ENCODE data around the gene ADAMTS8. TPM values are rescaled to one million over a fixed set of nuclear protein-coding genes. Genes with fewer than 3 reads are reported as not detected.

The ADAMTS8 gene, protein sequence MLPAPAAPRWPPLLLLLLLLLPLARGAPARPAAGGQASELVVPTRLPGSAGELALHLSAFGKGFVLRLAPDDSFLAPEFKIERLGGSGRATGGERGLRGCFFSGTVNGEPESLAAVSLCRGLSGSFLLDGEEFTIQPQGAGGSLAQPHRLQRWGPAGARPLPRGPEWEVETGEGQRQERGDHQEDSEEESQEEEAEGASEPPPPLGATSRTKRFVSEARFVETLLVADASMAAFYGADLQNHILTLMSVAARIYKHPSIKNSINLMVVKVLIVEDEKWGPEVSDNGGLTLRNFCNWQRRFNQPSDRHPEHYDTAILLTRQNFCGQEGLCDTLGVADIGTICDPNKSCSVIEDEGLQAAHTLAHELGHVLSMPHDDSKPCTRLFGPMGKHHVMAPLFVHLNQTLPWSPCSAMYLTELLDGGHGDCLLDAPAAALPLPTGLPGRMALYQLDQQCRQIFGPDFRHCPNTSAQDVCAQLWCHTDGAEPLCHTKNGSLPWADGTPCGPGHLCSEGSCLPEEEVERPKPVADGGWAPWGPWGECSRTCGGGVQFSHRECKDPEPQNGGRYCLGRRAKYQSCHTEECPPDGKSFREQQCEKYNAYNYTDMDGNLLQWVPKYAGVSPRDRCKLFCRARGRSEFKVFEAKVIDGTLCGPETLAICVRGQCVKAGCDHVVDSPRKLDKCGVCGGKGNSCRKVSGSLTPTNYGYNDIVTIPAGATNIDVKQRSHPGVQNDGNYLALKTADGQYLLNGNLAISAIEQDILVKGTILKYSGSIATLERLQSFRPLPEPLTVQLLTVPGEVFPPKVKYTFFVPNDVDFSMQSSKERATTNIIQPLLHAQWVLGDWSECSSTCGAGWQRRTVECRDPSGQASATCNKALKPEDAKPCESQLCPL
- total RNA-seq: not detected in 2 replicates

GRCh38 chr11:130428316-130429119 is at the start of gene ADAMTS8:
TSS of gene ADAMTS8 (minus strand) at chr11:130428609. CDS start at chr11:130428286, 323 bp downstream.
- no peak for DNase-seq (ENCODE audit: low read depth, low spot score)

DNA sequence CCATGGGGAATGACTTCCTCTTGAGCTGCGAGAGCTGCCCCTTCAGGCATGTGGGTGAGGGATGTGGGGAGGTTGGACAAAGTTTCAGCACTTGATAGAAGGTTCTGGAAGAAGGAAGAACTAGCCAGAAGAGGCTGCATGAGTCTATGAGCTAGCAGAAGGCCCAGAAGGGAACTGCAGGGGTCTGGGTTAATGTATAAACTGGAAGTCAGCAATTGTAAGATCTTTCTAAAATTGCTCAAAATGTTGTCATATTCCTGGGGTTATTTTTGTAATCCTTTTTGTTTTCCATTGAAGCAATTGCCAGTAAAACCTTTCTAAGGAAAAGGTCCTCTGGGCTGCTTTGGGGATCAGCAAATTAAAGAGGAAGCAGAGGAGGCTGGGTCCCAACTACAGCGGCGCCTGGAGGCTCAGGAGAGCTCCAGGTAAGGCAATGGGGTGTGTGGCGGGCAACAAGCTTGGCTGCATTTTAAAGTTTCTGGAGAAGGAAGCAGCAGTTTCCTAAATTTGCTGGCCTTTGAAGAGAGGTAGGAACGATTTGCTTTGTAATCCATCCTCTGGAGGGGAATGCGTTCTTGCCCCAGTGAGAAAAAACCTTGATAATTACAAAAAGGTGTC is 49.3 kb upstream of the ADAMTS8 start:
- no peak for DNase-seq (ENCODE audit: low read depth, low spot score)

GRCh38 chr11:130476922-130477491 is 48.6 kb upstream of the ADAMTS8 start:
- no peak for DNase-seq (ENCODE audit: low read depth, low spot score)

DNA sequence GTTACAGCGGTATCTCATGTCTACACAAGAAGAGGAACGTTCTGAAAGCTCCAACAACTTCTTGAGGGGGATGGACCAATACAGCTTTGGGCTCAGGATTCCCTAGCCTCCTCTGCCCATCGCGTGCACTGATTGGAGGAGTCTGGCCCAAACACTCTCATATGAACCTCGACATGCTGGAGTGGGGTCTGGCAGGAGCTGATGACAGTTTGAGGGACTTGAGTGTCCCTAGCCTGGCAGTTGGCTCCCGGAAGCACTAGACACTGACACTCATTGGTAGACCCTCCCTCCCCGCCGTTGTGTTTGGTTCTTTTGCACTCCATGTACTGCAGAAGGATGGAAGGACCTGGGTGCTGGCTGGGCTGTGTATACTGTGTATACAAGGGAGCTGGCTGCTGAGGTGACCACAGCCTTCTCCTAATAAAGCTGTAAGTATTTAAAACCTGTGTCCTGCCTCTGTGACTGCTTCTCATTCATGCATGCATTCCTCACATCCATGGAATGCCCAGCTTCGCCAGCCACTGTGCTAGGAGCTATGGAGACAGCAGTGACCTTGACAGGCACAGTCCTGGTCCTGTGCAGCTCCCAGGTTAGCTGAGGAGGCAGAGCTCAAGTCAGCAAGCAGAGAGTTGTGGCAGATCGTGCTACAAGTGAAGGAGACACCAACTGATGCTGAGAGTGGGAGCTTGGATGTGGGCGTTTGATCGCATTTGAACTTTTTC is 48.0 kb upstream of the ADAMTS8 start:
- DNase-seq (ENCODE audit: low read depth, low spot score): no peak

DNA sequence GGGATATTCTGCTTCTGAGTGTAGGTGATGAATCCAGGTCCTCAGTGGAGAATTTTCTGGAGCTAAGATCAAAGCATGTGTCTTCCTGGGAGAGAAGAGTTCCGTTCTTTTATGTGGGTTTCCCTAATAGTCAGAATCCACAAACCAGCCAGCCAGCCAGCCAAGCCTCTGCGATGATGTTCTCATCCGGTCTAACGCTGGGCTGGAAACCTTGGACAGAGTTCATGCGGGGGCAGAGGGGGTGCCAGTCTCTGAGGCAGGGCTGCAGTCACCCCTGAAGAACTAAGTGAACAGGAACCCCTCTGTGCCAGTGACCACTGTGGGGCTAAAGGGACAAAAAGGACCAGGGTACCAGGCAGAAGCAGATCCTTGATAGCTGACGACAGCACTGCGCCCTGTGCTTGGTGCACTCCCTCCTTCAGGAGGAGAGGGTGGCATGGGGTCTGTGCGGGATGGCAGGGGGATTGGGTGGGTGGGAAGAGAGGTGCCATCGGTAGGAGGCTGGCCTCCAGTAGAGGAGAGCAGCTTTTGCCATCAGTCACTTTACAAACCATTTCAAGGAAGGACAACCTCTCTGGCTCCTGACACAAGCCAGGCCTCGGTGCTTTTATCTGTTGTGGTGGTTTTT is 47.1 kb upstream of the ADAMTS8 start:
- no peak for DNase-seq (ENCODE audit: low read depth, low spot score)

DNA sequence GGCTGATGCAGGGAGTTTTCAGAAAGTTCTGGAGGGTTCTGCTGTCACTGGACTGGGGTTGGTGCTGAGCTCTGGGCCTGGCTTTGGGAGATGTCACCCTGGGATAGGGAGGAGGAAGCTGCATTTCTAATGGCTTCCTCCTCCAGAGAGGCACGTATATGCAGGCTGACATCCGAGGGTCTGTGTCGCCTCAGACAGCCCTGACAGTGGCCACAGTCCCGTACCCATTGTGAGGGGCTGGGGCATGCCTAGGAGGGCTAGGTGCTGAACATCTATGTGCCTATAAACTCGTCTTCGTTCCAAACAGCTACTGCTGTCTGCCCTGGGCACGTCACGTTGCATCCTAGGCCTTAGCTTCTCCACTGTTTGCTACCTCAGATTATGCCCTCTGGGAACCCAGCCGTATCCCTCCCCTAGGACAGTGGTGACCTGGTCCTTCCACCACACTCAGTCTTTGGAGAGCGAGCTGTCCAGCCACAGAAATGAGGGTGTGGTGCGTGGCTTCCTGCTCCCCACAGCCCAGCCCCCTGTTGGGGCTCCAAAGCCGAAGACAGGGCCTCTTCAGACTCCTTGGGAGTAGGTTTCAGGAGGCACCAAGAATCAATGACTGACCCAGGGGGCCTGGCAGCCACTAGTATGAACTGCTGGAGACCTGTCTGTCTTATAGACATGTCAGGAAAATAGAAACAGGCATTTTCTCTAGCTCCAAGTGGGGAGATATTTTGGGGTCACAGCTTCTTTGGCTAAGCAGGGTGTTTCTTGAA is 46.4 kb upstream of the ADAMTS8 start:
- no peak for DNase-seq (ENCODE audit: low read depth, low spot score)

GRCh38 chr11:130473795-130474377 is 45.5 kb upstream of the ADAMTS8 start:
- DNase-seq (ENCODE audit: low read depth, low spot score): no peak

GRCh38 chr11:130473056-130473794 is 44.8 kb upstream of the ADAMTS8 start:
- no peak for DNase-seq (ENCODE audit: low read depth, low spot score)

- DNase-seq (ENCODE audit: low read depth, low spot score): no peak
Measured at GRCh38 chr11:130472434-130472961, 44.1 kb upstream of the ADAMTS8 start.

- no peak for DNase-seq (ENCODE audit: low read depth, low spot score)
Measured at GRCh38 chr11:130471731-130472433, 43.5 kb upstream of the ADAMTS8 start.

DNA sequence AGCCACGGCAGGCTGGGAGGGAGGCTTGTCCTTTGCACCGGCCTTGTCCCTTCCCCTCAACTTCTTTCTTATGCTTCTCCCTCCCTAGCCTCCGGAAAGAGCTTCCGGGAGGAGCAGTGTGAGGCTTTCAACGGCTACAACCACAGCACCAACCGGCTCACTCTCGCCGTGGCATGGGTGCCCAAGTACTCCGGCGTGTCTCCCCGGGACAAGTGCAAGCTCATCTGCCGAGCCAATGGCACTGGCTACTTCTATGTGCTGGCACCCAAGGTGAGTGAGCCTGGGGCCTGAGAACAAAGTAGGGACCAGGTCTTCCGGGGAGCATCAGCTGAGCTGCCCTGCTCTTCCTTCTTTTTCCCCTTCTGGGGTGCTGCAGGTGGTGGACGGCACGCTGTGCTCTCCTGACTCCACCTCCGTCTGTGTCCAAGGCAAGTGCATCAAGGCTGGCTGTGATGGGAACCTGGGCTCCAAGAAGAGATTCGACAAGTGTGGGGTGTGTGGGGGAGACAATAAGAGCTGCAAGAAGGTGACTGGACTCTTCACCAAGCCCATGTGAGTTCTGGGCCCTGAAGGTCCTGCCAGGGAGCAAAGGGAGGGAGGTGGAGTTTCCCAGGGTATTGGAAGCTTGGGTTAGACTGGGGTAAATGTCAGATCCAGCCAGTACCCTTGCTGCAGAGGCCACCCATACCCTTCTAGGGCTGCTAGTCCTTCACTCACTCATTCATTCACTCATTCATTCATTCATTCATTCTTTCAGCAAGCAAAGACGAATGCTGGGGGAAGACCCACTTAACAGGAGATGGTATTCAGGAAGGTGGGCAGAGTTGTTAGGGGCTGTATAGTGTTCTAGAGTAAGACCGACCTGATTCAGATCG is 42.7 kb upstream of the ADAMTS8 start:
- no peak for DNase-seq (ENCODE audit: low read depth, low spot score)

DNA sequence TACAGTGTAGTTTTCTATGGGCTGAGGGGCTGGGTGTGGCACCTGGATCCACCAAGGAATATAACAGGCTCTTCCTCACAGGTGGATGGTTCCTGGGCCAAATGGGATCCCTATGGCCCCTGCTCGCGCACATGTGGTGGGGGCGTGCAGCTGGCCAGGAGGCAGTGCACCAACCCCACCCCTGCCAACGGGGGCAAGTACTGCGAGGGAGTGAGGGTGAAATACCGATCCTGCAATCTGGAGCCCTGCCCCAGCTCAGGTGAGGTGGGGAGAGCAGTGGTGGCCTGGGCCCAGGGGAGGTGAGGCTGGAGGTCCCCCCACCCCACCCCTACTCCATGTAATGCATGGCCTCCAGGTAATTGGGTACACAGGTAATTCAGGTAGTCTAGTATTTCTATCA is 40.8 kb upstream of the ADAMTS8 start:
- DNase-seq (ENCODE audit: low read depth, low spot score): no peak

GRCh38 chr11:130467116-130467900 is 38.9 kb upstream of the ADAMTS8 start:
- no peak for DNase-seq (ENCODE audit: low read depth, low spot score)

- DNase-seq (ENCODE audit: low read depth, low spot score): no peak
Measured at GRCh38 chr11:130465263-130465662, 36.9 kb upstream of the ADAMTS8 start.

DNA sequence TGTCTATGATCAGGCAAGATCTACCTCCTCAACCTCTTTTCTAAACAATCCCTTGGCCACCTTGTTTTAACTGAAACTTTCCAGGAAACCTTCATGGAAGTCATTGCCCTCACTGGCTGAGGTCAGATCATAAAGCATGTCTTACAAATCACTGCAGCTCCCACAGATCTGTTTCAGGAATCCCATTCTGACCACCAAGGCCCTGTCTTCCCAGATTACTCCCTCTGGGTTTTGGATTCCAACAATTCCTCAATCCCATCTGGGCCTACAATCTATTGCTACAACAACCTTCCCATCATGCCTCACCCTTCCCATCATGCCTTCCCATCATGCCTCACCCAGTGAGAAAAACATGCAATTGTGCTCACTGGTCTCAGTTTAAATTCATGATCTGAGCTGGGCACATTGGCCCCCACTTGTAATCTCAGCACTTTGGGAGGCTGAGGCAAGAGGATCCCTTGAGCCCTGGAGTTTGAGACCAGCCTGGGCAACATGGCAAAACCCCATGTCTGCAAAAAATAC is 35.9 kb upstream of the ADAMTS8 start:
- DNase-seq (ENCODE audit: low read depth, low spot score): no peak
